Heart right ventricle (tissue), 16 donors: ENCODE results near the gene TFB1M. TPM values are rescaled to one million over a fixed set of nuclear protein-coding genes. Genes with fewer than 3 reads are reported as not detected.
"Not testable (repeated sequence)": the region's sequence is repeated elsewhere in the genome, so short reads cannot be mapped to it uniquely, and the experiment has no call there.

ENCODE experiments used
- ATAC-seq, 8 donors: fragments of 200-7000 bp; cut with Tn5 transposase; one replicate each; pipeline ENCODE4 v1.9.1; 2020; ENCODE audit warnings: mild to moderate bottlenecking in 8 of 8, moderate library complexity in 8 of 8, moderate number of reproducible peaks in 1 of 8
- DNase-seq, 2 donors: peaks; one replicate each; pipeline ENCODE4 v3.0.0-alpha.2; 2020
- H3K27ac ChIP-seq, 10 donors: fragments of 200-600 bp; sonication (generic) in 2 of 10; one replicate each; pipeline versions ENCODE4 v1.5.0 to v1.8.0; 2020 to 2022; ENCODE audit warnings: mild to moderate bottlenecking in 3 of 10
- H3K27me3 ChIP-seq, 7 donors: fragments of 200-600 bp; one replicate each; pipeline ENCODE4 v1.8.0; 2021 to 2022; ENCODE audit warnings: mild to moderate bottlenecking in 2 of 7
- H3K36me3 ChIP-seq, 9 donors: fragments of 200-600 bp; sonication (generic) in 1 of 9; one replicate each; pipeline versions ENCODE4 v1.5.0 to v1.8.0; 2020 to 2022; ENCODE audit warnings: mild to moderate bottlenecking in 2 of 9
- H3K4me1 ChIP-seq, 9 donors: fragments of 200-600 bp; sonication (generic) in 1 of 9; one replicate each; pipeline versions ENCODE4 v1.5.0 to v1.8.0; 2020 to 2022; ENCODE audit warnings: mild to moderate bottlenecking in 4 of 9
- H3K4me3 ChIP-seq, 10 donors: fragments of 200-600 bp; sonication (generic) in 2 of 10; one replicate each; pipeline versions ENCODE4 v1.5.0 to v1.8.0; 2020 to 2022; ENCODE audit warnings: mild to moderate bottlenecking in 7 of 10, moderate library complexity in 2 of 10
- H3K9me3 ChIP-seq, 11 donors: fragments of 200-600 bp in 10 of 11; sonication (generic) in 2 of 11; one replicate each; pipeline versions ENCODE4 v1.5.0 to v1.8.0; 2013 to 2022; ENCODE audit warnings: mild to moderate bottlenecking in 2 of 11, control low read depth in 1 of 11, moderate library complexity in 1 of 11
- CTCF ChIP-seq, 9 donors: fragments of 200-600 bp; sonication (generic) in 2 of 9; IDR thresholded peaks; one replicate each; pipeline versions ENCODE4 v1.5.0 to v1.8.0; 2021 to 2022; ENCODE audit warnings: antibody characterized with exemption in 9 of 9, mild to moderate bottlenecking in 5 of 9, moderate library complexity in 1 of 9
- WGBS, 2 donors: extraction: QIAGEN DNeasy Blood & Tissue Kit; methylation state at CpG; one replicate each; pipeline ENCODE4 v1.1.7; 2013; ENCODE audit warnings: inconsistent platforms in 1 of 2; 5-methylcytosine and 5-hydroxymethylcytosine counted together
- intact Hi-C, 10 donors: fragments of 100-400 bp; cut with DNase I; formaldehyde crosslinking; loops; one replicate each; pipeline versions ENCODE4 v1.11.1 to v1.14.2; 2022
- polyA plus RNA-seq, 2 donors: library from polyadenylated mRNA; stranded (reverse); fragments of 200-250 nt; gene quantifications; one replicate each; pipeline ENCODE4 v1.2.3, GENCODE V29; 2013
- total RNA-seq, 10 donors: library from RNA; stranded (reverse); fragmentation: NEBNext Ultra II Directional in 3 of 10; extraction: Animal tissue kit (Norgen Biotek cat#: 25700) in 3 of 10; gene quantifications; one replicate each; pipeline versions ENCODE4 v1.2.1 to v1.2.4, GENCODE V29; 2021 to 2023
- donor health status: Arrhythmogenic right ventricular cardiomyopathy.
- donor health status: ischemic (EF 13 %, LVEDD 7.1; RV severe dilation, severe dysfunction).
- donor health status: healthy with polysubstance abuse.
- donor health status: DM: no; HTN: yes; CAD: no.
- donor health status: DM: no; HTN: no; CAD: no.
- donor health status: ischemic (EF 25% LVEDD 6.9; RV normal size, moderate dysfunction).
- donor health status: ischemic (EF 25% LVEDD 5.7; RV mildly dilated, moderate dysfunction).
- donor health status: healthy.
- donor health status: DM: yes; HTN: yes; CAD: no.
- donor health status: Ischemic cardiomyopathy.
- donor health status: ischemic (EF 35%, LVEDD 5.7; RV mildly dilated, moderate dysfunction).
- donor health status: nonischemic (EF 11% LVEDD 7.7; RV severe dilation, severe dysfunction).
- donor health status: DM: yes; HTN: yes; CAD: no.
- donor health status: PGD.
- donor health status: ischemic (EF 29% LVEDD 5.4; RV normal size, mild dysfunction).
- donor health status: nonischemic (EF 23%, LVEDD 6.1; RV moderate dilation, normal function).

TFB1M gene
- total and polyA plus RNA-seq, 12 donors = 9.7 to 23.1 (median 17.9) TPM

- peak in 3 of 8 donors; percentile 32 to 45 (median 43) for ATAC-seq
- H3K27me3 ChIP-seq = not testable (repeated sequence)
Observed at GRCh38 chr6:155268088-155268867, 46.0 kb downstream of the TFB1M start.

GRCh38 chr6:155267411-155267810 lies 46.9 kb downstream of the TFB1M start:
- no peak overlapping the region for H3K27ac ChIP-seq

More at GRCh38 chr6:155268088-155268867, 46.0 kb downstream of the TFB1M start:
- DNase-seq, intact Hi-C loops, H3K9me3 ChIP-seq, H3K4me3 ChIP-seq: not testable (repeated sequence)
- WGBS, 2 donors = 67 to 79% methylated on average over 3 of the region's 5 CpGs
- Histone ChIP-seq H3K36me3 (peaks cover 0 to 28% (median 0%) of the 10 kb centered on the region in 9 donors), H3K4me1 (peaks cover 3 to 48% (median 17%) of the 10 kb centered on the region in 9 donors), H3K27ac (peak overlapping the region in 1 of 10 donors; percentile 29)
- peak in 5 of 9 donors; percentile 34 to 50 (median 47) for TF ChIP-seq CTCF (IDR thresholded peaks at IDR 0.05)

GRCh38 chr6:155265843-155266535 lies 48.3 kb downstream of the TFB1M start:
- H3K27me3 ChIP-seq = no peaks in the 10 kb centered on the region

More at GRCh38 chr6:155267411-155267810, 46.9 kb downstream of the TFB1M start:
- peaks cover 0 to 45% (median 12%) of the 10 kb centered on the region in 9 donors for H3K4me1 ChIP-seq
- ATAC-seq (no peak), DNase-seq (no peak)
- no peak for TF ChIP-seq CTCF (IDR thresholded peaks at IDR 0.05)
- no peaks in the 10 kb centered on the region for H3K27me3 ChIP-seq
- H3K4me3 ChIP-seq = no peak overlapping the region
- intact Hi-C loops = no loop called here
- peaks cover 0 to 28% (median 0%) of the 10 kb centered on the region in 9 donors for H3K36me3 ChIP-seq
- WGBS, 2 donors = 98 to 99% methylated on average over 2 of the region's 2 CpGs
- H3K9me3 ChIP-seq = no peaks in the 10 kb centered on the region

More at GRCh38 chr6:155265843-155266535, 48.3 kb downstream of the TFB1M start:
- peaks cover 0 to 40% (median 11%) of the 10 kb centered on the region in 9 donors for H3K4me1 ChIP-seq
- H3K27ac ChIP-seq = no peak overlapping the region
- TF ChIP-seq CTCF (IDR thresholded peaks at IDR 0.05) = no peak
- DNase-seq (no peak), ATAC-seq (no peak)
- intact Hi-C loops = no loop called here
- peaks cover 0 to 24% (median 0%) of the 10 kb centered on the region in 9 donors for H3K36me3 ChIP-seq
- H3K9me3 ChIP-seq = no peaks in the 10 kb centered on the region
- 95 to 98% methylated on average over 4 of the region's 4 CpGs for WGBS, 2 donors
- no peak overlapping the region for H3K4me3 ChIP-seq
